Femur (tissue), 1 donor: ENCODE results near the gene CT45A8.
"Not testable (repeated sequence)": the region's sequence is repeated elsewhere in the genome, so short reads cannot be mapped to it uniquely, and the experiment has no call there.

Source experiments
- DNase-seq: peaks from one replicate; pipeline ENCODE4 v3.0.0-alpha.2; 2017

CT45A8 gene, protein sequence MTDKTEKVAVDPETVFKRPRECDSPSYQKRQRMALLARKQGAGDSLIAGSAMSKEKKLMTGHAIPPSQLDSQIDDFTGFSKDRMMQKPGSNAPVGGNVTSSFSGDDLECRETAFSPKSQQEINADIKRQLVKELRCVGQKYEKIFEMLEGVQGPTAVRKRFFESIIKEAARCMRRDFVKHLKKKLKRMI

DNA sequence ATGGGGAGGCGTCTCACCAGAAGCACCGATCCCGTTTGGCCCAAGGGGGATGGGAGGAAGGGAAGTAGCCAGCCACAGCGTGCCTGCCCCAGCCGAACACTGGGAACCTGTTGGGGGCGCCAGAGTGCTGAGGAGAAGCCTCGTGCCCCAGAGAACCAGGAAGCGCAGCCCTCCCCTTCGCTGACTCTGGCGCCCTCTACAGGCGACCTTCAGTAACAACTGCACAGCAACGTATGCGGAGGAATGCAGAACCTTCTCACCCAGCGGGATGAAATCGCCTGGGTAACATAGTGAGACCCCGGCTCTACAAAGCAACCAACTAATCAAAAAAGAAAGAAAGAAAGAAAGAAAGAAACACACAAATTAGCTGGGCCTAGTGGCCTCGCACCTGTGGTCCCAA lies at the start of gene CT45A8:
Gene CT45A8, minus strand, starts transcription at position 101 of the 400 bp plus-strand sequence. CDS start 3,755 bp downstream, outside the sequence.
- DNase-seq: not testable (repeated sequence)

DNA sequence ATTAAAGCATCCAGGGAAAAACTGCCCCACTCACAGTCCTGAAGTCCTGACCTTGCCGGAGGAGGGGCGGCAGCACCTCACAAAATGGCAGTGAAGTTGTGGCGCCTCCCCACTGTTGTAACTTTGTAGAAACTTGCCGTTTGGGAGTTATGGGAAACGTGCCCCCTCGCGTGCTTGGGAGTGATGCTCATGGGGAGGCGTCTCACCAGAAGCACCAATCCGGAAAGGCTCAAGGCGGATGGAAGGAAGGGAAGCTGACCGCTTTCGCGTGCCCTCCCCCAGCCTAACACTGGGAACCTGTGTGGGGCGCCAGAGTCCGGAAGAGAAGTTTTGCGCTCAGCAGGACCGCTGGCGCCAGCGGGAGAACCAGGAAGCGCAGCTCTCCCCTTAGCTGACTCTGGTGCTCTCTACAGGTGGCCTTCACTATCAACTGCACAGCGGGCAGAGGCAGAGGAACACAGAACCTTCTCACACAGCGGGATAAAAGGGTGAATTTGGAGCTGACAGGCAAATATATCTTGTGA lies 39.0 kb upstream of the CT45A8 start, which contains the start of the genes CT45A10 and SAGE1:
Gene CT45A10, minus strand, starts transcription at position 151 of the 524 bp plus-strand sequence. CDS start 8,100 bp downstream, outside the sequence.
Gene SAGE1, plus strand, starts transcription at position 423 of the 524 bp plus-strand sequence. CDS start 2,527 bp downstream, outside the sequence.
- no peak for DNase-seq

DNA sequence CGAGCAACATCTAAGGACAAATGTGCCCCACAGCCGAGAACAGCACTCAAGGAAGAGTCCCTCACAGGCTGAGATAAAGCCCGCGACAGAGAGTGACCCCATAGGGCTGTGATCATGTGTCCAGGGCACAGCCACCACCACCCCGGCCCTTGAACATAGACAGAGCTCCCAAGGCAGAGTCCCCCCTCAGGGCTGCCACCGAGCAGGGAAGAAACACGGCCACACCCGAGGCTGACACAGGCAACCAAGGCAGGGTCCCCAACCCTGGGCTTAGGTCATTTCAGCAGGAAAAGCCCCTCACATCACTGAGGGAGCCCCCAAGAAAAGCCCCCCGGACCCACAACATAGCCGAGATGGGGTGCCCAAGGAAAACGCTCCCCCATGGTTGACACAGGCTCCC lies 38.4 kb upstream of the CT45A8 start:
- DNase-seq: no peak

DNA sequence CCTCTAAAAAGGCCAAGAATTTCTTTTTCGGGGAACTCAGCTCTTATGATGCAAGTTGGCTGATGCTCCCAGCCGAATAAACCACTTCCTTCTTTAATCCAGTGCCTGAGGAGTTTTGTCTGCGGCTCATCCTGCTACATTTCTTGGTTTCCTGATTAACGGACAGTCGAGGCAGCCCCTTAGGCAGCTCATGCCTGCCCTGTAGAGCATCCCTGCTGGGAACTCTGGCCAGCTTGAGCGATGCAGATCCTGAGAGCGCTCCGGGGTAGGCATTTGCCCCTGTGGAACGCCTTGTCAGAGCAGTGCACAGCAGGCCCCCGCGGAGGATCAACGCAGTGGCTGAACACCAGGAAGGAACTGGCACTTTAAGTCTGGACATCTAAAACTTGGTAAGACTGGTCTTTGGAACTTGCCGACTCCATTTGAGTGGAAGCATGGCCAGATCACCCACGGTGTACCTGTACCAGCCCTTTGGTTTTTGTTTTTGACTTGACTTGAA lies 35.8 kb upstream of the CT45A8 start:
- no peak for DNase-seq

DNA sequence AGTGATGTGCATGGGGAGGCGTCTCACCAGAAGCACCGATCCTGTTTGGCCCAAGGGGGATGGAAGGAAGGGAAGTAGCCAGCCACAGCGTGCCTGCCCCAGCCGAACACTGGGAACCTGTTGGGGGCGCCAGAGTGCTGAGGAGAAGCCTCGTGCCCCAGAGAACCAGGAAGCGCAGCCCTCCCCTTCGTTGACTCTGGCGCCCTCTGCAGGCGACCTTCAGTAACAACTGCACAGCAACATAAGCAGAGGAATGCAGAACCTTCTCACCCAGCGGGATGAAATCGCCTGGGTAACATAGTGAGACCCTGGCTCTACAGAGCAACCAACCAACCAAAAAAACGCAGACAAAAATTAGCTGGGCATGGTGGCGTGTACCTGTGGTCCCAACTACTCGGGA lies 34.6 kb upstream of the CT45A8 start:
- DNase-seq: not testable (repeated sequence)

DNA sequence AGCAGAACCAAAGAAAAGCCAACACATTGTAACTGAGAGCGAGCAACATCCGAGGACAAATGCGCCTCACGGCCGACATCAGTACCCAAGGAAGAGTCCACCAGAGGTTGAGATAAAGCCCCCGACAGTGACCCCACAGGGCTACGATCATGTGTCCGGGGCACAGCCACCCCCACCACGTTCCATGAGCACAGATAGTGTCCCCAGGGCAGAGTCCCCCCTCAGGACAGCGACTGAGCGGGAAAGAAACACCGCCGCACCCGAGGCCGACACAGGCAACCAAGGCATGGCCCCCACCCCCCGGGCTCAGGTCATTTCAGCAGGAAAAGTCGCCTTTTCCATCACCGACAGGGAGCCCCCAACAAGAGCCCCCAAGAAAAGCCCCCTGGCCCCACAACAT lies 33.9 kb upstream of the CT45A8 start:
- DNase-seq: not testable (repeated sequence)

DNA sequence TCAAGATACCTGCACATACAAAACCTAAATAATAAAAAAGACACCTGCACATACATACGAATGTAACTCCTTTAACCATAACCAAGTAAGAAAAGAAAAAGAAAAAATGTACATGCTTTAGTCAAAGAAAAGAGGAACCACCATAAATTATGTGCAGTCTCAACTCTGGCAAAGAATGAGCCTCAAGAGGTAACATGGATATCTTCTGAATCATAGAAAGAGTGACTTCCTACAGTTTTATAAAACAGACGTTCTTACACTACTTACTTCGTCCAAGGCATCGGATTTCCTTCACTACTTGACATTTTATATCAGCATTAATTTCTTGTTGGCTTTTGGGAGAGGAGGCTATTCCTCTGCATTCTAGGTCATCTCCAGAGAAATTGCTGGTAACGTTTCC lies 28.4 kb upstream of the CT45A8 start:
- not testable (repeated sequence) for DNase-seq

DNA sequence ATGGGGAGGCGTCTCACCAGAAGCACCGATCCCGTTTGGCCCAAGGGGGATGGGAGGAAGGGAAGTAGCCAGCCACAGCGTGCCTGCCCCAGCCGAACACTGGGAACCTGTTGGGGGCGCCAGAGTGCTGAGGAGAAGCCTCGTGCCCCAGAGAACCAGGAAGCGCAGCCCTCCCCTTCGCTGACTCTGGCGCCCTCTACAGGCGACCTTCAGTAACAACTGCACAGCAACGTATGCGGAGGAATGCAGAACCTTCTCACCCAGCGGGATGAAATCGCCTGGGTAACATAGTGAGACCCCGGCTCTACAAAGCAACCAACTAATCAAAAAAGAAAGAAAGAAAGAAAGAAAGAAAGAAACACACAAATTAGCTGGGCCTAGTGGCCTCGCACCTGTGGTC lies 17.4 kb upstream of the CT45A8 start, which contains the start of gene CT45A9:
Gene CT45A9, minus strand, starts transcription at position 101 of the 400 bp plus-strand sequence. CDS start 3,751 bp downstream, outside the sequence.
- DNase-seq: not testable (repeated sequence)

DNA sequence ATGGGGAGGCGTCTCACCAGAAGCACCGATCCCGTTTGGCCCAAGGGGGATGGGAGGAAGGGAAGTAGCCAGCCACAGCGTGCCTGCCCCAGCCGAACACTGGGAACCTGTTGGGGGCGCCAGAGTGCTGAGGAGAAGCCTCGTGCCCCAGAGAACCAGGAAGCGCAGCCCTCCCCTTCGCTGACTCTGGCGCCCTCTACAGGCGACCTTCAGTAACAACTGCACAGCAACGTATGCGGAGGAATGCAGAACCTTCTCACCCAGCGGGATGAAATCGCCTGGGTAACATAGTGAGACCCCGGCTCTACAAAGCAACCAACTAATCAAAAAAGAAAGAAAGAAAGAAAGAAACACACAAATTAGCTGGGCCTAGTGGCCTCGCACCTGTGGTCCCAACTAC lies 17.2 kb downstream of the CT45A8 start, which contains the start of gene CT45A7:
Gene CT45A7, minus strand, starts transcription at position 101 of the 400 bp plus-strand sequence. CDS start 3,747 bp downstream, outside the sequence.
- not testable (repeated sequence) for DNase-seq

DNA sequence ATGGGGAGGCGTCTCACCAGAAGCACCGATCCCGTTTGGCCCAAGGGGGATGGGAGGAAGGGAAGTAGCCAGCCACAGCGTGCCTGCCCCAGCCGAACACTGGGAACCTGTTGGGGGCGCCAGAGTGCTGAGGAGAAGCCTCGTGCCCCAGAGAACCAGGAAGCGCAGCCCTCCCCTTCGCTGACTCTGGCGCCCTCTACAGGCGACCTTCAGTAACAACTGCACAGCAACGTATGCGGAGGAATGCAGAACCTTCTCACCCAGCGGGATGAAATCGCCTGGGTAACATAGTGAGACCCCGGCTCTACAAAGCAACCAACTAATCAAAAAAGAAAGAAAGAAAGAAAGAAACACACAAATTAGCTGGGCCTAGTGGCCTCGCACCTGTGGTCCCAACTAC lies 34.4 kb downstream of the CT45A8 start, which contains the start of gene CT45A2:
Gene CT45A2, minus strand, starts transcription at position 101 of the 400 bp plus-strand sequence. CDS start 3,747 bp downstream, outside the sequence.
- DNase-seq: not testable (repeated sequence)

DNA sequence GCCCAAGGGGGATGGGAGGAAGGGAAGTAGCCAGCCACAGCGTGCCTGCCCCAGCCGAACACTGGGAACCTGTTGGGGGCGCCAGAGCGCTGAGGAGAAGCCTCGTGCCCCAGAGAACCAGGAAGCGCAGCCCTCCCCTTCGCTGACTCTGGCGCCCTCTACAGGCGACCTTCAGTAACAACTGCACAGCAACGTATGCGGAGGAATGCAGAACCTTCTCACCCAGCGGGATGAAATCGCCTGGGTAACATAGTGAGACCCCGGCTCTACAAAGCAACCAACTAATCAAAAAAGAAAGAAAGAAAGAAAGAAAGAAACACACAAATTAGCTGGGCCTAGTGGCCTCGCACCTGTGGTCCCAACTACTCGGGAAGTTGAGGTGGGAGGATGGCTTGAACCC lies 51.7 kb downstream of the CT45A8 start, which contains the start of gene CT45A6:
Gene CT45A6, minus strand, starts transcription at position 101 of the 400 bp plus-strand sequence. CDS start 3,794 bp downstream, outside the sequence.
- not testable (repeated sequence) for DNase-seq
